ENCODE data around the gene PTPRN2. TPM values are rescaled to one million over a fixed set of nuclear protein-coding genes. Genes with fewer than 3 reads are reported as not detected.
"Not testable (repeated sequence)": the region's sequence is repeated elsewhere in the genome, so short reads cannot be mapped to it uniquely, and the experiment has no call there.

The PTPRN2 gene
- total RNA-seq, 1 experiment from 2014 or later: 2.1 TPM

- no peak overlapping the region for H3K27ac ChIP-seq (ENCODE audit: low read depth, low read length)
- H3K9me3 ChIP-seq (ENCODE audit: control insufficient read depth in 1 of 2, insufficient read depth in 1 of 2, low read depth in 1 of 2, low read length in 2 of 2): no peaks in the 10 kb centered on the region
- POLR2A ChIA-PET: no interaction called here
- no peak overlapping the region for H3K4me3 ChIP-seq (replicated peaks in 1 of 2; ENCODE audit: low read depth in 1 of 2, low read length in 2 of 2)
- no peaks in the 10 kb centered on the region for H3K36me3 ChIP-seq (ENCODE audit: control insufficient read depth in 1 of 2, insufficient read depth in 2 of 2, low read length in 2 of 2)
- H3K4me1 ChIP-seq (ENCODE audit: control insufficient read depth in 1 of 2, insufficient read depth in 2 of 2, low read length in 2 of 2): no peaks in the 10 kb centered on the region
- CTCF ChIA-PET: no interaction called here
- no peaks in the 10 kb centered on the region for H3K9me2 ChIP-seq (ENCODE audit: insufficient read depth)
- intact Hi-C loops (cut with micrococcal nuclease): no loop called here
- TF ChIP-seq EZH2phosphoT487 (IDR thresholded peaks at IDR 0.05; ENCODE audit: borderline replicate concordance) (no peak), EZH2 (IDR thresholded peaks at IDR 0.05) (no peak), REST (IDR thresholded peaks at IDR 0.05; ENCODE audit: low read depth) (no peak)
- RAD21 ChIA-PET (ENCODE audit: low non-redundant PET in 1 of 2, low total read pairs in 2 of 2, uncharacterized antibody in 2 of 2, unreplicated experiment in 2 of 2): no interaction called here
- no peak for DNase-seq (ENCODE audit: low read depth, low spot score)
- H3K79me2 ChIP-seq (ENCODE audit: insufficient read depth, low read length): no peaks in the 10 kb centered on the region
- H3K9ac ChIP-seq (ENCODE audit: low read length): no peak overlapping the region
- no peaks in the 10 kb centered on the region for H3K27me3 ChIP-seq (ENCODE audit: insufficient read depth, low read length)
- no peak overlapping the region for H3K4me2 ChIP-seq (ENCODE audit: low read length)
- no peak overlapping the region for H2AFZ ChIP-seq (ENCODE audit: low read depth, low read length, poor library complexity, severe bottlenecking)
- no peaks in the 10 kb centered on the region for H4K20me1 ChIP-seq (ENCODE audit: insufficient read depth)
- no peak for ATAC-seq
- no TSS peak for BruUV-seq (replicated peaks)
Observed at GRCh38 chr7:158458716-158459282, 128.8 kb downstream of the PTPRN2 start.

GRCh38 chr7:158458096-158458495 lies 129.5 kb downstream of the PTPRN2 start:
- H3K36me3 ChIP-seq (ENCODE audit: control insufficient read depth in 1 of 2, insufficient read depth in 2 of 2, low read length in 2 of 2): no peaks in the 10 kb centered on the region
- H3K4me3 ChIP-seq (replicated peaks in 1 of 2; ENCODE audit: low read depth in 1 of 2, low read length in 2 of 2): no peak overlapping the region
- H3K4me2 ChIP-seq (ENCODE audit: low read length): no peak overlapping the region
- TF ChIP-seq JUND (IDR thresholded peaks at IDR 0.05) (no peak), POLR2A (IDR thresholded peaks at IDR 0.05; ENCODE audit: borderline replicate concordance, extremely low read depth, insufficient read depth, insufficient read length) (no peak), ZNF274 (IDR thresholded peaks at IDR 0.05; ENCODE audit: low read depth, low read length) (no peak), SRF (IDR thresholded peaks at IDR 0.05; ENCODE audit: low read depth) (no peak), ZBTB33 (IDR thresholded peaks at IDR 0.05; ENCODE audit: extremely low read depth, insufficient replicate concordance, low read length) (no peak)
- H3K9ac ChIP-seq (ENCODE audit: low read length): no peak overlapping the region
- CTCF ChIA-PET: no interaction called here
- no peaks in the 10 kb centered on the region for H3K27me3 ChIP-seq (ENCODE audit: insufficient read depth, low read length)
- no peaks in the 10 kb centered on the region for H4K20me1 ChIP-seq (ENCODE audit: insufficient read depth)
- no peaks in the 10 kb centered on the region for H3K79me2 ChIP-seq (ENCODE audit: insufficient read depth, low read length)
- no peak overlapping the region for H2AFZ ChIP-seq (ENCODE audit: low read depth, low read length, poor library complexity, severe bottlenecking)
- ATAC-seq (no peak), DNase-seq (ENCODE audit: low read depth, low spot score) (no peak)
- H3K4me1 ChIP-seq (ENCODE audit: control insufficient read depth in 1 of 2, insufficient read depth in 2 of 2, low read length in 2 of 2): no peaks in the 10 kb centered on the region
- no peaks in the 10 kb centered on the region for H3K9me2 ChIP-seq (ENCODE audit: insufficient read depth)
- H3K9me3 ChIP-seq (ENCODE audit: control insufficient read depth in 1 of 2, insufficient read depth in 1 of 2, low read depth in 1 of 2, low read length in 2 of 2): no peaks in the 10 kb centered on the region
- H3K27ac ChIP-seq (ENCODE audit: low read depth, low read length): no peak overlapping the region
- RAD21 ChIA-PET (ENCODE audit: low non-redundant PET in 1 of 2, low total read pairs in 2 of 2, uncharacterized antibody in 2 of 2, unreplicated experiment in 2 of 2): no interaction called here
- no TSS peak for BruUV-seq (replicated peaks)
- POLR2A ChIA-PET: no interaction called here
- intact Hi-C loops (cut with micrococcal nuclease): no loop called here

- H3K27me3 ChIP-seq (ENCODE audit: insufficient read depth, low read length); BruUV-seq (replicated peaks); POLR2A ChIA-PET; H3K9ac ChIP-seq (ENCODE audit: low read length); H3K4me3 ChIP-seq (replicated peaks in 1 of 2; ENCODE audit: low read depth in 1 of 2, low read length in 2 of 2); ATAC-seq; H3K4me1 ChIP-seq (ENCODE audit: control insufficient read depth in 1 of 2, insufficient read depth in 2 of 2, low read length in 2 of 2); CTCF ChIA-PET; H3K9me2 ChIP-seq (ENCODE audit: insufficient read depth); intact Hi-C loops (cut with micrococcal nuclease); H3K79me2 ChIP-seq (ENCODE audit: insufficient read depth, low read length); RAD21 ChIA-PET (ENCODE audit: low non-redundant PET in 1 of 2, low total read pairs in 2 of 2, uncharacterized antibody in 2 of 2, unreplicated experiment in 2 of 2); DNase-seq (ENCODE audit: low read depth, low spot score); H4K20me1 ChIP-seq (ENCODE audit: insufficient read depth); H2AFZ ChIP-seq (ENCODE audit: low read depth, low read length, poor library complexity, severe bottlenecking); H3K27ac ChIP-seq (ENCODE audit: low read depth, low read length); H3K36me3 ChIP-seq (ENCODE audit: control insufficient read depth in 1 of 2, insufficient read depth in 2 of 2, low read length in 2 of 2); H3K9me3 ChIP-seq (ENCODE audit: control insufficient read depth in 1 of 2, insufficient read depth in 1 of 2, low read depth in 1 of 2, low read length in 2 of 2); H3K4me2 ChIP-seq (ENCODE audit: low read length): not testable (repeated sequence)
Observed at GRCh38 chr7:158457586-158457985, 130.0 kb downstream of the PTPRN2 start.
